OCI-LY3 (cell line): Measurements from ENCODE around the gene KRT2.

Experiments
- H2AFZ ChIP-seq: fragments of 200-600, 300-600 bp; shearing (Covaris generic); 2 replicates; pipeline ENCODE4 v1.6.0; 2014; ENCODE audit warnings: antibody characterized with exemption, low read depth, low read length
- H3K27ac ChIP-seq: fragments of 200-600, 300-600 bp; sonication (generic); 2 replicates; pipeline ENCODE4 v1.5.1; 2014; ENCODE audit warnings: mild to moderate bottlenecking, low read length, moderate library complexity, mixed read lengths
- H3K27me3 ChIP-seq: fragments of 200-600, 300-600 bp; sonication (generic); 2 replicates; pipeline ENCODE4 v1.6.1; 2014; ENCODE audit warnings: low read depth, low read length, mixed read lengths
- H3K36me3 ChIP-seq: fragments of 200-600, 300-600 bp; sonication (generic); replicated peaks from 2 replicates; pipeline ENCODE3; 2014; ENCODE audit warnings: low read depth, low read length, mixed read lengths
- H3K4me1 ChIP-seq: fragments of 300-600, 200-600 bp; sonication (generic); 2 replicates; pipeline ENCODE4 v1.6.1; 2014; ENCODE audit warnings: low read length, mixed read lengths
- H3K4me2 ChIP-seq: fragments of 200-600, 300-600 bp; sonication (generic); 2 replicates; pipeline ENCODE4 v1.6.1; 2014; ENCODE audit warnings: low read length, mixed read lengths
- H3K4me3 ChIP-seq: fragments of 300-600, 200-600 bp; sonication (generic); 2 replicates; pipeline ENCODE4 v1.5.1; 2014; ENCODE audit warnings: antibody characterized with exemption, mild to moderate bottlenecking, low read length, moderate library complexity
- H3K79me2 ChIP-seq: fragments of 300-600, 200-600 bp; shearing (Covaris generic); 2 replicates; pipeline ENCODE4 v1.6.1; 2014; ENCODE audit warnings: mild to moderate bottlenecking, low read length, mixed read lengths
- H3K9ac ChIP-seq: fragments of 300-600, 200-600 bp; shearing (Covaris generic); 2 replicates; pipeline ENCODE4 v1.6.0; 2014; ENCODE audit warnings: mild to moderate bottlenecking, low read length, moderate library complexity
- H3K9me3 ChIP-seq: fragments of 200-600, 300-600 bp; shearing (Covaris generic); 2 replicates; pipeline ENCODE4 v1.6.1; 2014; ENCODE audit warnings: low read length, mixed read lengths; ENCODE audit not compliant: insufficient read depth
- H4K20me1 ChIP-seq: fragments of 200-600, 300-600 bp; sonication (generic); 2 replicates; pipeline ENCODE4 v1.6.1; 2016; ENCODE audit warnings: low read length, mixed read lengths; ENCODE audit not compliant: insufficient read depth
- CTCF ChIP-seq: fragments of 200-600, 300-600 bp; sonication (generic); IDR thresholded peaks from 2 replicates; pipeline ENCODE4 v1.5.1; 2014; ENCODE audit warnings: antibody characterized with exemption, low read length, low read depth
- EZH2phosphoT487 ChIP-seq: fragments of 200-600 bp; shearing (Covaris generic); IDR thresholded peaks from 2 replicates; pipeline ENCODE4 v1.6.1; 2018; ENCODE audit warnings: antibody characterized with exemption, mixed run types, low read depth

KRT2 gene

GRCh38 chr12:52608826-52609630 lies 43.0 kb downstream of the KRT2 start:
- Histone ChIP-seq H3K79me2 (no peaks in the 10 kb centered on the region), H3K36me3 (no peaks in the 10 kb centered on the region), H3K9me3 (no peaks in the 10 kb centered on the region), H3K4me3 (no peak overlapping the region), H3K9ac (no peak overlapping the region), H3K4me2 (no peak overlapping the region), H4K20me1 (no peaks in the 10 kb centered on the region), H3K4me1 (no peaks in the 10 kb centered on the region), H3K27ac (no peak overlapping the region), H3K27me3 (peaks cover 30% of the 10 kb centered on the region), H2AFZ (no peak overlapping the region)
- TF ChIP-seq CTCF: no peak
- no peak for TF ChIP-seq EZH2phosphoT487

DNA sequence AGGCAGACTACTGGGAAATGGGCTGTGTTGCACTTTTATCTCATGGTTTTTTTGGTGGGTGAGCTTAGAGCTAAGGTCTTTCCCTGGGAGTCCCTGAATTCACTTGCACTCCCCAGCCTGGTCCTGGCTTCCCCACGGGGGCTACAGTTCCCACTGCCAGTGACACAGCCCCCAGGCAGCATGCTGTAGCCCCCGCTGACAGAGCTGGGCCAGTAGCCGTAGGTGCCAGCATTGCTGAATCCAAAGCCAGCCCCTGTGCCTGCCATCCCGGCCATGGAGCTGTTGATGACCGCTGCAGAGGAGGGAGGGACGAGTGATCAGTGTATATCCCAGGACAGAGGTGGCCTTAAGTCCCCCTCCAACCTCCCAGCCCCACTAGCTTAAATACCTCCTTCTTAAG lies 43.9 kb downstream of the KRT2 start:
- no peak for TF ChIP-seq CTCF
- no peak for TF ChIP-seq EZH2phosphoT487
- Histone ChIP-seq H3K79me2 (no peaks in the 10 kb centered on the region), H3K36me3 (no peaks in the 10 kb centered on the region)

GRCh38 chr12:52607314-52607713 lies 44.7 kb downstream of the KRT2 start:
- Histone ChIP-seq H2AFZ (no peak overlapping the region), H3K36me3 (no peaks in the 10 kb centered on the region), H3K4me1 (no peaks in the 10 kb centered on the region), H3K27me3 (peaks cover 28% of the 10 kb centered on the region), H3K4me2 (no peak overlapping the region), H3K4me3 (no peak overlapping the region), H3K9me3 (no peaks in the 10 kb centered on the region), H4K20me1 (no peaks in the 10 kb centered on the region), H3K27ac (no peak overlapping the region), H3K9ac (no peak overlapping the region), H3K79me2 (no peaks in the 10 kb centered on the region)
- TF ChIP-seq CTCF: no peak
- no peak for TF ChIP-seq EZH2phosphoT487

More for the DNA sequence above, 43.9 kb downstream of the KRT2 start:
- no peak overlapping the region for H3K4me2 ChIP-seq
- no peak overlapping the region for H3K9ac ChIP-seq
- no peak overlapping the region for H3K27ac ChIP-seq
- H3K4me3 ChIP-seq: no peak overlapping the region
- H3K4me1 ChIP-seq: no peaks in the 10 kb centered on the region
- H2AFZ ChIP-seq: no peak overlapping the region
- H3K9me3 ChIP-seq: no peaks in the 10 kb centered on the region
- H3K27me3 ChIP-seq: peaks cover 30% of the 10 kb centered on the region
- H4K20me1 ChIP-seq: no peaks in the 10 kb centered on the region

- Histone ChIP-seq H3K4me2 (no peak overlapping the region), H4K20me1 (no peaks in the 10 kb centered on the region), H3K27ac (no peak overlapping the region), H3K4me1 (no peaks in the 10 kb centered on the region), H3K9me3 (no peaks in the 10 kb centered on the region), H3K27me3 (peaks cover 22% of the 10 kb centered on the region), H3K4me3 (no peak overlapping the region), H3K36me3 (no peaks in the 10 kb centered on the region), H3K9ac (no peak overlapping the region), H3K79me2 (no peaks in the 10 kb centered on the region), H2AFZ (no peak overlapping the region)
- TF ChIP-seq EZH2phosphoT487 (no peak), CTCF (no peak)
Measured at GRCh38 chr12:52606581-52607218, 45.3 kb downstream of the KRT2 start.
